Upper lobe of left lung (tissue), 4 donors: Measurements from ENCODE around the gene AREL1.

Experiments used
- CTCF ChIP-seq, 6 experiments: fragments of 450-650 bp in 4 of 6; fragments of 200-600 bp in 2 of 6; sonication (generic) in 2 of 6; IDR thresholded peaks; one replicate each; pipeline ENCODE4 v1.5.1; 2016 to 2019; ENCODE audit warnings: antibody characterized with exemption in 6 of 6
- POLR2A ChIP-seq, 4 donors: fragments of 450-650 bp; IDR thresholded peaks; one replicate each; pipeline ENCODE4 v1.5.1; 2016 to 2017; ENCODE audit warnings: antibody characterized with exemption in 4 of 4, mild to moderate bottlenecking in 2 of 4

- TF ChIP-seq CTCF (IDR thresholded peaks at IDR 0.05) (no peak), POLR2A (IDR thresholded peaks at IDR 0.05) (no peak)
These were observed 91.3 kb downstream of the AREL1 start for GRCh38 chr14:74621556-74621955.
